A549 (cell line): Measurements from ENCODE around the gene MRPL17. TPM values are rescaled to one million over a fixed set of nuclear protein-coding genes. Genes with fewer than 3 reads are reported as not detected.

ENCODE experiments used
- ATAC-seq, 2 experiments: fragments of 200-7000 bp in 1 of 2; fragments of >200 bp in 1 of 2; cut with Nextera tagmentation in 1 of 2; cut with Tn5 transposase in 1 of 2; 3 replicates each; pipeline versions ENCODE4 v1.8.0 to v1.9.1; 2018 to 2020; ENCODE audit warnings: mild to moderate bottlenecking in 1 of 2, moderate library complexity in 1 of 2
- CTCF ChIA-PET: fragments of 300-600 bp; sonication (Branson Sonifier 250); formaldehyde crosslinking; extraction: SDS; loops from one replicate; lab custom pipeline; 2021; ENCODE audit warnings: antibody characterized with exemption, inconsistent platforms; lab: Yijun Ruan, JAX
- POLR2A ChIA-PET: fragments of 350-600 bp; formaldehyde crosslinking; extraction: SDS; loops from one replicate; lab custom pipeline; 2021; ENCODE audit warnings: antibody characterized with exemption, inconsistent platforms; lab: Yijun Ruan, JAX
- DNase-seq, 2 experiments: peaks; one replicate each; pipeline versions ENCODE4 v3.0.0 to v3.0.0-alpha.2; 2011 to 2016; ENCODE audit warnings: low read depth in 1 of 2, low spot score in 1 of 2
- FAIRE-seq: peaks from 2 replicates; lab custom pipeline; 2011; peaks lifted over from hg19 to GRCh38; lab: Jason Lieb, UNC
- H3K27ac ChIP-seq, 2 experiments: fragments of >200 bp; sonication (Bioruptor Twin); formaldehyde crosslinking; 3 replicates each; pipeline ENCODE4 v1.5.1; 2016 to 2017
- H3K4me1 ChIP-seq: fragments of >200 bp; sonication (Bioruptor Twin); formaldehyde crosslinking; 3 replicates; pipeline ENCODE4 v1.6.1; 2016
- H3K4me2 ChIP-seq: fragments of >200 bp; sonication (Bioruptor Twin); formaldehyde crosslinking; 3 replicates; pipeline ENCODE4 v1.6.1; 2016
- H3K4me3 ChIP-seq: fragments of >200 bp; sonication (Bioruptor Twin); formaldehyde crosslinking; 3 replicates; pipeline ENCODE4 v1.5.1; 2016
- H3K9me3 ChIP-seq: fragments of >200 bp; sonication (Bioruptor Twin); formaldehyde crosslinking; 3 replicates; pipeline ENCODE4 v1.6.1; 2016
- CEBPB ChIP-seq, 2 experiments: fragments of >200 bp in 1 of 2; sonication (Bioruptor Twin) in 1 of 2; formaldehyde crosslinking in 1 of 2; IDR thresholded peaks; 2 replicates each; pipeline ENCODE4 v1.6.1; 2012 to 2016
- EHMT2 ChIP-seq: fragments of 200-600 bp; sonication (generic); IDR thresholded peaks from 2 replicates; pipeline ENCODE4 v1.6.1; 2016; ENCODE audit warnings: antibody characterized with exemption, low read depth, mild to moderate bottlenecking, moderate library complexity
- EP300 ChIP-seq, 2 experiments: fragments of >200 bp; sonication (Bioruptor Twin); formaldehyde crosslinking; IDR thresholded peaks; 2 replicates in 1 of 2; 3 replicates in 1 of 2; pipeline ENCODE4 v1.6.1; 2016 to 2017
- GATA3 ChIP-seq: IDR thresholded peaks from 2 replicates; pipeline ENCODE4 v1.6.1; 2012; ENCODE audit warnings: borderline replicate concordance
- HOXB13 ChIP-seq: fragments of 250-450 bp; sonication (Bioruptor Pico); IDR thresholded peaks from 2 replicates; pipeline ENCODE4 v1.5.0; 2020; ENCODE audit warnings: low read depth, mild to moderate bottlenecking, moderate library complexity
- HOXB5 ChIP-seq: fragments of 250-450 bp; sonication (Bioruptor Pico); IDR thresholded peaks from 2 replicates; pipeline ENCODE4 v1.5.0; 2020; ENCODE audit warnings: mild to moderate bottlenecking, moderate library complexity
- KDM5A ChIP-seq: fragments of 200-600 bp; sonication (generic); IDR thresholded peaks from 2 replicates; pipeline ENCODE4 v1.6.1; 2016; ENCODE audit warnings: antibody characterized with exemption, mild to moderate bottlenecking
- MAFK ChIP-seq: fragments of 450-650 bp; IDR thresholded peaks from 2 replicates; pipeline ENCODE4 v1.6.1; 2014; ENCODE audit not compliant: partially characterized antibody
- RAD21 ChIP-seq, 2 experiments: fragments of >200 bp in 1 of 2; sonication (Bioruptor Twin) in 1 of 2; formaldehyde crosslinking in 1 of 2; IDR thresholded peaks in 1 of 2; conservative IDR thresholded peaks in 1 of 2; 2 replicates in 1 of 2; 3 replicates in 1 of 2; pipeline ENCODE4 v1.6.1; 2012 to 2018; ENCODE audit warnings: inconsistent platforms in 1 of 2
- RARB ChIP-seq: fragments of 250-450 bp; sonication (Bioruptor Pico); IDR thresholded peaks from 2 replicates; pipeline ENCODE4 v1.8.0; 2021; ENCODE audit warnings: mild to moderate bottlenecking, moderate library complexity
- SMC3 ChIP-seq: fragments of >200 bp; sonication (Bioruptor Twin); formaldehyde crosslinking; IDR thresholded peaks from 3 replicates; pipeline ENCODE4 v1.6.1; 2018; ENCODE audit warnings: inconsistent platforms
- TP53 ChIP-seq: fragments of 250-450 bp; sonication (Bioruptor Pico); IDR thresholded peaks from 2 replicates; pipeline ENCODE4 v1.5.0; 2021; ENCODE audit warnings: mild to moderate bottlenecking, moderate library complexity
- ZFP36 ChIP-seq: fragments of 450-650 bp; IDR thresholded peaks from 2 replicates; pipeline ENCODE4 v1.6.1; 2014; ENCODE audit warnings: borderline replicate concordance; ENCODE audit not compliant: partially characterized antibody
- ZSCAN20 ChIP-seq: fragments of 250-450 bp; sonication (Bioruptor Pico); IDR thresholded peaks from 2 replicates; pipeline ENCODE4 v1.8.0; 2022; ENCODE audit warnings: mild to moderate bottlenecking, moderate library complexity
- WGBS: methylation state at CpG from one replicate; pipeline ENCODE4 v1.1.6; 2017; ENCODE audit errors: missing lambda C conversion rate; 5-methylcytosine and 5-hydroxymethylcytosine counted together
- polyA plus RNA-seq, 4 experiments: library from polyadenylated mRNA; depleted of rRNA in 3 of 4; stranded (reverse); fragments of >200 nt; fragmentation: RNase III in 1 of 4; extraction: RNeasy Plus Mini Kit Qiagen cat#74134 plus additional on column Dnase treatment in 1 of 4; gene quantifications; 2 replicates in 3 of 4; 3 replicates in 1 of 4; pipeline ENCODE4 v1.2.3, GENCODE V29; 2011 to 2017
- TF ChIP-seq, protein P1 (sequence below): fragments of >200 bp; sonication (Bioruptor Twin); formaldehyde crosslinking; IDR thresholded peaks from 3 replicates; pipeline ENCODE4 v1.5.1; 2016
- TF ChIP-seq, protein P2 (sequence below): IDR thresholded peaks from 2 replicates; pipeline ENCODE4 v1.6.1; 2012; ENCODE audit warnings: low read depth, borderline replicate concordance
- TF ChIP-seq, protein P3 (sequence below): fragments of 250-450 bp; sonication (Bioruptor Pico); IDR thresholded peaks from 2 replicates; pipeline ENCODE4 v1.5.0; 2020; ENCODE audit warnings: low read depth, mild to moderate bottlenecking, moderate library complexity
- TF ChIP-seq, protein P4 (sequence below): fragments of 150-350 bp; IDR thresholded peaks from 2 replicates; pipeline ENCODE4 v1.6.1; 2014; ENCODE audit warnings: low read depth, mild to moderate bottlenecking, low read length
- TF ChIP-seq, protein P5 (sequence below): IDR thresholded peaks from 2 replicates; pipeline ENCODE4 v1.6.1; 2012
- TF ChIP-seq, protein P6 (sequence below): fragments of 250-450 bp; sonication (Bioruptor Pico); IDR thresholded peaks from 2 replicates; pipeline ENCODE4 v1.5.0; 2021; ENCODE audit warnings: mild to moderate bottlenecking, moderate library complexity, borderline replicate concordance

The MRPL17 gene
- polyA plus RNA-seq, 2 of the 4 experiments (the other 2 are of a cell fraction), result 96.8 to 128 TPM

DNA sequence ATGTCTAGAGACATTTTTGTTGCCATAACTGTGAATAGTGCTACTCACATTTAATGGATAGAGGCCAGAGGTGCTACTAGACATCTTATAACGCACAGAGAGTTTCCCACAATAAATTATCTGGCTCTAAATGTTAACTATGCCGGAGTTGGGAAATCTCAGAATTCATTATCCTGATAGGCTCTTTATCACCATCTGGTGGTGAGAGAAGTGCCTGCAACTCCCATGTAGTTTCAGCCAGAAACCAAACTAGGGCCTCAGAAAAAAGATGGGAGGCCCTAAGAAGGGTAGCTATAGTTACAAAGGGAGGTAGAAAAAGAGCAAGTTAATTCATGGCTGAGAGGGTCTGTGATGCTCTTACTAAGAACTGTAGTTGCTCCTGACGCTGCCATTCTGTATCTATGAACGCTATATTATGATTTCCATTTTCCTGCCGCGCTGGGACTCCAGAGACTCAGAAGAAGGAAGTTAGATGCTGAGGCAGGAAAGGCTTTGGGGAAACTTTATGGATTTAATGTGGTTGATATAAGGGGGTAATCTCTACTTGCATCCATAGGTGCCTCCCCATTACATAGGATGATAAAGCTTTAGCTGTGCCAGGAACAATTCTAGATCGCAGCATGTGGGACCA, 22.9 kb upstream of the MRPL17 start:
- peak; percentile 93 for FAIRE-seq
- CTCF ChIA-PET, result interaction anchor here (0.6 to 4.3 kb wide), 41 partner anchors 8 to 683 kb away, joined by 3 to 38 read pairs (median 4); partner anchors contain the start of genes ILK and RRP8
- H3K27ac ChIP-seq, result no peak overlapping the region
- H3K4me1 ChIP-seq, result no peaks in the 10 kb centered on the region
- POLR2A ChIA-PET, result no interaction called here
- H3K4me3 ChIP-seq, result no peak overlapping the region
- H3K4me2 ChIP-seq, result peak overlapping the region; percentile 41; the same call in 2 of the 3 replicates
- no peaks in the 10 kb centered on the region for H3K9me3 ChIP-seq
- TF ChIP-seq, protein P1, sequence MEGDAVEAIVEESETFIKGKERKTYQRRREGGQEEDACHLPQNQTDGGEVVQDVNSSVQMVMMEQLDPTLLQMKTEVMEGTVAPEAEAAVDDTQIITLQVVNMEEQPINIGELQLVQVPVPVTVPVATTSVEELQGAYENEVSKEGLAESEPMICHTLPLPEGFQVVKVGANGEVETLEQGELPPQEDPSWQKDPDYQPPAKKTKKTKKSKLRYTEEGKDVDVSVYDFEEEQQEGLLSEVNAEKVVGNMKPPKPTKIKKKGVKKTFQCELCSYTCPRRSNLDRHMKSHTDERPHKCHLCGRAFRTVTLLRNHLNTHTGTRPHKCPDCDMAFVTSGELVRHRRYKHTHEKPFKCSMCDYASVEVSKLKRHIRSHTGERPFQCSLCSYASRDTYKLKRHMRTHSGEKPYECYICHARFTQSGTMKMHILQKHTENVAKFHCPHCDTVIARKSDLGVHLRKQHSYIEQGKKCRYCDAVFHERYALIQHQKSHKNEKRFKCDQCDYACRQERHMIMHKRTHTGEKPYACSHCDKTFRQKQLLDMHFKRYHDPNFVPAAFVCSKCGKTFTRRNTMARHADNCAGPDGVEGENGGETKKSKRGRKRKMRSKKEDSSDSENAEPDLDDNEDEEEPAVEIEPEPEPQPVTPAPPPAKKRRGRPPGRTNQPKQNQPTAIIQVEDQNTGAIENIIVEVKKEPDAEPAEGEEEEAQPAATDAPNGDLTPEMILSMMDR, result peak; percentile 76
- TF ChIP-seq RAD21 (conservative IDR thresholded peaks at IDR 0.05 in 1 of 2, IDR thresholded peaks at IDR 0.05 in 1 of 2), result peak; percentile 60 to 62
- no peak for TF ChIP-seq GATA3
- TF ChIP-seq ZFP36, result no peak
- no peak for TF ChIP-seq EP300 (IDR thresholded peaks at IDR 0.05)
- no peak for TF ChIP-seq HOXB5
- no peak for TF ChIP-seq TP53
- no peak for TF ChIP-seq KDM5A
- TF ChIP-seq, protein P2, sequence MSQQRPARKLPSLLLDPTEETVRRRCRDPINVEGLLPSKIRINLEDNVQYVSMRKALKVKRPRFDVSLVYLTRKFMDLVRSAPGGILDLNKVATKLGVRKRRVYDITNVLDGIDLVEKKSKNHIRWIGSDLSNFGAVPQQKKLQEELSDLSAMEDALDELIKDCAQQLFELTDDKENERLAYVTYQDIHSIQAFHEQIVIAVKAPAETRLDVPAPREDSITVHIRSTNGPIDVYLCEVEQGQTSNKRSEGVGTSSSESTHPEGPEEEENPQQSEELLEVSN, result no peak
- TF ChIP-seq CEBPB (IDR thresholded peaks at IDR 0.05), result peak; percentile 48 to 64; a peak in 3 of 4 replicates
- no peak for TF ChIP-seq ZSCAN20 (CRISPR knock-in tag)
- peak; percentile 61 for TF ChIP-seq SMC3
- TF ChIP-seq, protein P3, sequence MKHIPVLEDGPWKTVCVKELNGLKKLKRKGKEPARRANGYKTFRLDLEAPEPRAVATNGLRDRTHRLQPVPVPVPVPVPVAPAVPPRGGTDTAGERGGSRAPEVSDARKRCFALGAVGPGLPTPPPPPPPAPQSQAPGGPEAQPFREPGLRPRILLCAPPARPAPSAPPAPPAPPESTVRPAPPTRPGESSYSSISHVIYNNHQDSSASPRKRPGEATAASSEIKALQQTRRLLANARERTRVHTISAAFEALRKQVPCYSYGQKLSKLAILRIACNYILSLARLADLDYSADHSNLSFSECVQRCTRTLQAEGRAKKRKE (CRISPR knock-in tag), result no peak
- TF ChIP-seq, protein P4, sequence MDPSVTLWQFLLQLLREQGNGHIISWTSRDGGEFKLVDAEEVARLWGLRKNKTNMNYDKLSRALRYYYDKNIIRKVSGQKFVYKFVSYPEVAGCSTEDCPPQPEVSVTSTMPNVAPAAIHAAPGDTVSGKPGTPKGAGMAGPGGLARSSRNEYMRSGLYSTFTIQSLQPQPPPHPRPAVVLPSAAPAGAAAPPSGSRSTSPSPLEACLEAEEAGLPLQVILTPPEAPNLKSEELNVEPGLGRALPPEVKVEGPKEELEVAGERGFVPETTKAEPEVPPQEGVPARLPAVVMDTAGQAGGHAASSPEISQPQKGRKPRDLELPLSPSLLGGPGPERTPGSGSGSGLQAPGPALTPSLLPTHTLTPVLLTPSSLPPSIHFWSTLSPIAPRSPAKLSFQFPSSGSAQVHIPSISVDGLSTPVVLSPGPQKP, result no peak
- WGBS, result 28% methylated on average over 7 of the region's 7 CpGs
- ATAC-seq, result peak; percentile 68 to 76; a peak in 5 of 6 replicates
- DNase-seq, result peak; percentile 39 to 45

DNA sequence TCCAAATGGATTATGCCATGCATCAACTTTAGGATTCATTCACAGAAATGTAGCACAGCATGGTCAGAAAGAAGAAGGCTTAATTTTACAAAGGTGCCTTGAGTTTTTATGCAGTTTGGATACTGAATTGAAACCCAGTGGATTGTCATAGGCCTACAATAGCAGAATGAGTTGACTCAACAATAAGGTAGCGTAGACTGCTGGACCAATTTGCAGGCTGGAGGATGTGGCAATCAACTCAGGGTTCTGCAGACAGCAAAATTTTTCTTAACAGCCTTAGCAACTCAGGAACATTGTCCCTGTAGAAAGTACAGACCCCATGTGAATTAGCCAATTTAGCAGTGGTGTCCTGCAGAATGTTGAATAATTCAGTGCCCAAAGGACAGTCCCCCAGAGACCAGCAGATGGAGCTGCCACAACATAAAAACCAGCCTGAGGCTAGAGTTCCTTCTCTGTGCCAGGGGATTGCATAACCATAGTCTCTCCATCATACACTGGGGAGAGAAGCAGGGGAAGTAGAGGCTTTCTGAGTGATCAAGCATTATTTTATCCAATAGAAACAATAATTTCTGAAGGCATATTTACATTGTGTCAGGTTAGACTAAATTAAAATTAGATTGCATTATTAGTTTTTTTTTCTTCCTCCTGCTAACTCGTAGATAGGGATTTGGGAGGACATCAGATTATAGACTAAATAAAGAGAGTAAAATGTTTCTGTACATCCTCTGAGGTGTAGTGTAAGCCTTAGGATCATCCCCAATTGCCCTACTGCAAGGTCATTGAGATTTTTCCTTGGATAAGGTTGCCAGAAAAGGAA, 20.3 kb upstream of the MRPL17 start:
- Histone ChIP-seq H3K27ac (no peak overlapping the region), H3K9me3 (no peaks in the 10 kb centered on the region), H3K4me2 (no peak overlapping the region), H3K4me1 (no peaks in the 10 kb centered on the region), H3K4me3 (no peak overlapping the region)
- FAIRE-seq (no peak), ATAC-seq (peak; percentile 95 to 96), DNase-seq (peak; percentile 58 to 71)
- ChIA-PET POLR2A (no interaction called here), CTCF (interaction anchor here (0.7 to 4.3 kb wide), 6 partner anchors 20 to 325 kb away, joined by 3 to 38 read pairs (median 6); partner anchors contain the start of gene MRPL17)
- 86% methylated on average over 2 of the region's 2 CpGs for WGBS
- TF ChIP-seq CEBPB (IDR thresholded peaks at IDR 0.05) (peak; percentile 93 to 97), MAFK (no peak), RAD21 (conservative IDR thresholded peaks at IDR 0.05 in 1 of 2, IDR thresholded peaks at IDR 0.05 in 1 of 2) (peak; percentile 42 to 51; a peak in 4 of 5 replicates), EHMT2 (no peak), HOXB13 (CRISPR knock-in tag) (no peak), SMC3 (peak; percentile 16; the same call in 1 of the 3 replicates), RARB (CRISPR knock-in tag) (no peak)
- TF ChIP-seq, protein P5, sequence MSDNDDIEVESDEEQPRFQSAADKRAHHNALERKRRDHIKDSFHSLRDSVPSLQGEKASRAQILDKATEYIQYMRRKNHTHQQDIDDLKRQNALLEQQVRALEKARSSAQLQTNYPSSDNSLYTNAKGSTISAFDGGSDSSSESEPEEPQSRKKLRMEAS, result no peak
- TF ChIP-seq, protein P3 (CRISPR knock-in tag), result no peak
- TF ChIP-seq, protein P6, sequence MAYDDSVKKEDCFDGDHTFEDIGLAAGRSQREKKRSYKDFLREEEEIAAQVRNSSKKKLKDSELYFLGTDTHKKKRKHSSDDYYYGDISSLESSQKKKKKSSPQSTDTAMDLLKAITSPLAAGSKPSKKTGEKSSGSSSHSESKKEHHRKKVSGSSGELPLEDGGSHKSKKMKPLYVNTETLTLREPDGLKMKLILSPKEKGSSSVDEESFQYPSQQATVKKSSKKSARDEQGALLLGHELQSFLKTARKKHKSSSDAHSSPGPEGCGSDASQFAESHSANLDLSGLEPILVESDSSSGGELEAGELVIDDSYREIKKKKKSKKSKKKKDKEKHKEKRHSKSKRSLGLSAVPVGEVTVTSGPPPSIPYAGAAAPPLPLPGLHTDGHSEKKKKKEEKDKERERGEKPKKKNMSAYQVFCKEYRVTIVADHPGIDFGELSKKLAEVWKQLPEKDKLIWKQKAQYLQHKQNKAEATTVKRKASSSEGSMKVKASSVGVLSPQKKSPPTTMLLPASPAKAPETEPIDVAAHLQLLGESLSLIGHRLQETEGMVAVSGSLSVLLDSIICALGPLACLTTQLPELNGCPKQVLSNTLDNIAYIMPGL (CRISPR knock-in tag), result no peak
- TF ChIP-seq, protein P1, result peak; percentile 59
- TF ChIP-seq, protein P4, result no peak
